LNCAP (cell line): ENCODE data around the gene NOS1AP.

Experiments used
- CTCF ChIP-seq: fragments of 450-650 bp; IDR thresholded peaks from 2 replicates; pipeline ENCODE4 v1.5.1; 2017; ENCODE audit warnings: mild to moderate bottlenecking

NOS1AP gene

GRCh38 chr1:162216604-162217003, 147.1 kb downstream of the NOS1AP start:
- no peak for TF ChIP-seq CTCF

GRCh38 chr1:162217706-162218105, 148.2 kb downstream of the NOS1AP start:
- no peak for TF ChIP-seq CTCF

GRCh38 chr1:162218546-162218945, 149.1 kb downstream of the NOS1AP start:
- no peak for TF ChIP-seq CTCF

GRCh38 chr1:162218975-162219374, 149.5 kb downstream of the NOS1AP start:
- TF ChIP-seq CTCF: no peak

- TF ChIP-seq CTCF: no peak
Measured at GRCh38 chr1:162219461-162219860, 150.0 kb downstream of the NOS1AP start.

- no peak for TF ChIP-seq CTCF
Measured at GRCh38 chr1:162220009-162220539, 150.6 kb downstream of the NOS1AP start.

- no peak for TF ChIP-seq CTCF
Measured at GRCh38 chr1:162222014-162222413, 152.5 kb downstream of the NOS1AP start.

- TF ChIP-seq CTCF: no peak
Measured at GRCh38 chr1:162222730-162223129, 153.2 kb downstream of the NOS1AP start.
